IPS-NIHi11 (cell line): ENCODE results near the gene PSTPIP1.

Experiments used
- DNase-seq: peaks from one replicate; pipeline ENCODE4 v3.0.0; 2012; ENCODE audit warnings: mixed read lengths, low spot score

Gene PSTPIP1

GRCh38 chr15:77018796-77019505, 24.0 kb downstream of the PSTPIP1 start:
- DNase-seq, result no peak

- no peak for DNase-seq
Measured at GRCh38 chr15:77019521-77020331, 24.8 kb downstream of the PSTPIP1 start.

- DNase-seq, result no peak
Measured at GRCh38 chr15:77020348-77021087, 25.6 kb downstream of the PSTPIP1 start.

- no peak for DNase-seq
Measured at GRCh38 chr15:77021088-77021481, 26.2 kb downstream of the PSTPIP1 start.

- DNase-seq, result no peak
Measured at GRCh38 chr15:77021803-77022381, 27.0 kb downstream of the PSTPIP1 start.

GRCh38 chr15:77022646-77023575, 28.0 kb downstream of the PSTPIP1 start:
- no peak for DNase-seq

GRCh38 chr15:77023576-77024272, 28.8 kb downstream of the PSTPIP1 start:
- no peak for DNase-seq

GRCh38 chr15:77024273-77025082, 29.6 kb downstream of the PSTPIP1 start:
- DNase-seq, result peak; percentile 93

- no peak for DNase-seq
Measured at GRCh38 chr15:77025083-77025901, 30.4 kb downstream of the PSTPIP1 start.

GRCh38 chr15:77025941-77026411, 31.1 kb downstream of the PSTPIP1 start:
- DNase-seq, result no peak

- DNase-seq, result no peak
Measured at GRCh38 chr15:77026501-77027110, 31.7 kb downstream of the PSTPIP1 start.

GRCh38 chr15:77027111-77027696, 32.3 kb downstream of the PSTPIP1 start:
- DNase-seq, result no peak

- DNase-seq, result peak; percentile 81
Measured at GRCh38 chr15:77027697-77028450, 32.9 kb downstream of the PSTPIP1 start.

- DNase-seq, result no peak
Measured at GRCh38 chr15:77028451-77029165, 33.7 kb downstream of the PSTPIP1 start.

GRCh38 chr15:77029166-77030047, 34.5 kb downstream of the PSTPIP1 start:
- no peak for DNase-seq
